GM18526 (cell line): ENCODE data around the gene PI4KB.

Experiments
- POLR2A ChIP-seq: IDR thresholded peaks from 3 replicates; pipeline ENCODE4 v1.6.1; 2011; ENCODE audit not compliant: insufficient read length; ENCODE audit errors: extremely low read depth

PI4KB gene

GRCh38 chr1:151273924-151274466, 53.2 kb downstream of the PI4KB start:
- no peak for TF ChIP-seq POLR2A

GRCh38 chr1:151267760-151268159, 59.5 kb downstream of the PI4KB start:
- no peak for TF ChIP-seq POLR2A

- TF ChIP-seq POLR2A = no peak
Observed at GRCh38 chr1:151266821-151267220, 60.4 kb downstream of the PI4KB start.

GRCh38 chr1:151266315-151266714, 60.9 kb downstream of the PI4KB start:
- no peak for TF ChIP-seq POLR2A

GRCh38 chr1:151265446-151266236, 61.6 kb downstream of the PI4KB start:
- no peak for TF ChIP-seq POLR2A

- no peak for TF ChIP-seq POLR2A
Observed at GRCh38 chr1:151259351-151259750, 67.9 kb downstream of the PI4KB start.

GRCh38 chr1:151255381-151255780, 71.8 kb downstream of the PI4KB start:
- TF ChIP-seq POLR2A = no peak

GRCh38 chr1:151254217-151255213, 72.7 kb downstream of the PI4KB start, which contains the start of gene PSMD4:
Gene PSMD4, plus strand, starts transcription at chr1:151254734. Its CDS starts 49 bp downstream, at chr1:151254783.
- peak; percentile 93 for TF ChIP-seq POLR2A

- TF ChIP-seq POLR2A = no peak
Observed at GRCh38 chr1:151251656-151252470, 75.4 kb downstream of the PI4KB start.

GRCh38 chr1:151246786-151247185, 80.4 kb downstream of the PI4KB start:
- TF ChIP-seq POLR2A = no peak

GRCh38 chr1:151243683-151244216, 83.5 kb downstream of the PI4KB start:
- TF ChIP-seq POLR2A = no peak

GRCh38 chr1:151242442-151242841, 84.8 kb downstream of the PI4KB start:
- no peak for TF ChIP-seq POLR2A
